VCaP (cell line): ENCODE results near the gene RANBP1.
"Not testable (repeated sequence)": the region's sequence is repeated elsewhere in the genome, so short reads cannot be mapped to it uniquely, and the experiment has no call there.

ENCODE experiments used
- H3K27ac ChIP-seq: fragments of 450-650 bp; 2 replicates; pipeline ENCODE4 v1.5.1; 2017
- CTCF ChIP-seq: fragments of 450-650 bp; conservative IDR thresholded peaks from 2 replicates; pipeline ENCODE4 v1.5.1; 2017; ENCODE audit warnings: mild to moderate bottlenecking, moderate library complexity

RANBP1 gene

DNA sequence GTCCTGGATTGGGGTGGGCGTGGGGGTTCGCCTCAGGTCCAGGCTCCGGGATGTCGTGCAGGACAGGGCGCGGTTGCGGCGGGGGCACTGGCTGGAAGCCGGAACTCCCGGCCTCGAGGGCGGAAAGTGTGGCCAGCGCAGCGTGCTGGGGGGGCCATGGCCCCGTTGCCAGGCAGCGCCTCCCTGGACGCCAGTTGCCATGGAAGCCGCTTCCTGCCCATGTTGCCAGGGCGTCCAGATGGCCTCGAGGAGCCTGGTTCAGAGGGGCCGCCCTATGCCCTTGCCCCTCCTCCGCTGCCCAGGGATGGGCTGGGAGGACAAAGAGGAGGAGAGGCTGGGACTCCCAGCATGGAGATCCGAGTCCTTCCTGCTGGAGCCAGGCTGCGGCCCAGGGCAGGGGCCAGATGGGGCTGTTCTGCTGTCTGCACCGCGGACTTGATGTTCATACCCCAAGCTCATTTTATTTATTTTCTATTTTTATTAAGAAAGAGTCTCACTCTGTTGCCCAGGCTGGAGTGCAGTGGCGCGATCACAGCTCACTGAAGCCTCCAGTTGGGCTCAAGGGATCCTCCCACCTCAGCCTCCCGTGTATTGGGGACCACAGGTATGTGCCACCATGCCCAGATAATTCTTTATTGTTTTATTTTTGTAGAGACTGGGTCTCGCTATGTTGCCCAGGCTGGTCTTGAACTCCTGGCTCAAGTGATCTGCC lies 39.6 kb downstream of the RANBP1 start:
- TF ChIP-seq CTCF = no peak
- peak overlapping the region; percentile 63; the same call in 1 of the 2 replicates for H3K27ac ChIP-seq

- TF ChIP-seq CTCF = no peak
- H3K27ac ChIP-seq = no peak overlapping the region
These were observed 40.1 kb downstream of the RANBP1 start for GRCh38 chr22:20156042-20156389.

- peak; percentile 96 for TF ChIP-seq CTCF
- H3K27ac ChIP-seq = no peak overlapping the region; the same call in 1 of the 2 replicates
These were observed 40.9 kb downstream of the RANBP1 start for GRCh38 chr22:20156611-20157429.

- no peak for TF ChIP-seq CTCF
- H3K27ac ChIP-seq = no peak overlapping the region; the same call in 1 of the 2 replicates
These were observed 41.7 kb downstream of the RANBP1 start for GRCh38 chr22:20157430-20158183.

DNA sequence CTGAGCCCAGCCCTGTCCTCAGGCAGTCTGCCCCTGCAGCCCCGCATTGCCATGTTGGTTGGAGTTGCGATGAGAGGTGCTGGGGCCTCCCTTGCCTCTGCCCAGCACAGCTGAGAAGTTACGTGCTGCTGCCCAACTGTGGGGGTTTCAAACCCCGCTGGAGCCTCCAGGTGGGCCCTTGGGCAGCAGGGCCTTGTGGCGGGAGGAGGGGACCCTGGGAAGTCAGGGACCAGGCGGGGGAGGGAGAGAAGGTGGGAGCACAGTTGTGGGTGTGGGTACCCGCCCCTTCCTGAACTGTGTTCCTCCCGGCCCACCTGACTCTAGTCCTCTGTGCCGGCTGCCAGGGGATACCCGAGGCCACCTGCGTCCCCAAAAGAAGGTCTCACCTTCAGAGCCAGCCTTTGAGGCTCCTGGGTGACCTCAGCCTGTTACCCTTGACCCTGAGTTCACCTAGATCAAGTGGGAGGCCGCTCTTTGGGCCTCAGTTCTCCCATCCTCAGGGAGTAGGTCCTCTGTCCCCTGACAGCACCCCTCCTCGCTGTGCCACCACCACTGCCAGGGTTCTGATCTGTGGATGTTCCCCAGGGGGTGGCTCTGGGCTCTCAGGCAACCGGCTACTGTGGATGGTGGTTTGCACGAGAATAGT lies 42.6 kb downstream of the RANBP1 start:
- H3K27ac ChIP-seq = no peak overlapping the region
- TF ChIP-seq CTCF = no peak

DNA sequence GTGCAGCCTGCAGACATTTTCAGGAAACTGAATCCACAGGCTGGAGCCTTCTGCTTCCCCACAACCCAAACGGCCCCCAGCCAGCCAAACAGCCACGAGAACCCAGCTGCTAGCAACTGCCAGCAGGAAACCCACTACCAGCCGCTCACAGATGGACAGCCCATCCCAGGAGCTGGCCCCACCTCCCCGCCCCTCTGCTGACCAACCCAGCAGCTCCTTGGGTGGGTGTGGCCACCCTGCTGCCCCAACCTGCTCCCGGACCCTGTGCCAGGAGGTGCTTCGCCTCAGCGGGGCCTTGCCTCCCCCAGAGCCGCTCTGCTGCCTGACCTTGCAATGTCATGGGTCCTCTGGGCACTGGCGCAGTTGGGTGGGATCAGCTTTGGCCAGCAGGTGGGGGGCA lies 43.2 kb downstream of the RANBP1 start:
- TF ChIP-seq CTCF = no peak
- no peak overlapping the region for H3K27ac ChIP-seq

DNA sequence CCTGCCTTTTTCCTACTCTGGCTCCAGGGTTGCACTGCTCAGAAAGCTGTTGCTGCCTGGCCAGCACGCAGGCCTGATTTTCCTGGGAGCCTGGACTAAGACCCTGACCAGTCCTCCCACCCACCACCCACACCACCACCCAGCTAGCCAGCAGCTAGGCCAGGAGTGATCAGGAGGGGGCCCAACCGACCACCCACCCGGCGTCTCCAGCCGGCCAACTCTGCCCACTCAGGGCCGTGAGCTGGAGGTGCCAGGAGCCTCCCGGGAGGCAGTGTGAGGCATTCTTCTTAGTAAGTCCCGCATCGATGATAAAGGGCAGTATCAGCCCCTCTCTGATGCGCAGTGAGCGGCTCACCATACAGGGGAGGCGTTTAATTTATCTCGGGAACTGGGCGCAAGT lies 43.6 kb downstream of the RANBP1 start:
- H3K27ac ChIP-seq = not testable (repeated sequence)
